NCI-H1048 (cell line): ENCODE results near the gene TMEM45B.
A peak's percentile ranks its signal among the peaks of the same experiment; 100 is the strongest.
"Not testable (repeated sequence)": the region's sequence is repeated elsewhere in the genome, so short reads cannot be mapped to it uniquely, and the experiment has no call there.

Experiments
- DNase-seq: peaks from one replicate; lab custom pipeline; 2025; lab: John Stamatoyannopoulos, UW

Gene TMEM45B

GRCh38 chr11:129852125-129852740 lies 36.6 kb downstream of the TMEM45B start:
- DNase-seq: no peak

GRCh38 chr11:129853518-129854231 lies 38.0 kb downstream of the TMEM45B start:
- peak; percentile 8 for DNase-seq

DNA sequence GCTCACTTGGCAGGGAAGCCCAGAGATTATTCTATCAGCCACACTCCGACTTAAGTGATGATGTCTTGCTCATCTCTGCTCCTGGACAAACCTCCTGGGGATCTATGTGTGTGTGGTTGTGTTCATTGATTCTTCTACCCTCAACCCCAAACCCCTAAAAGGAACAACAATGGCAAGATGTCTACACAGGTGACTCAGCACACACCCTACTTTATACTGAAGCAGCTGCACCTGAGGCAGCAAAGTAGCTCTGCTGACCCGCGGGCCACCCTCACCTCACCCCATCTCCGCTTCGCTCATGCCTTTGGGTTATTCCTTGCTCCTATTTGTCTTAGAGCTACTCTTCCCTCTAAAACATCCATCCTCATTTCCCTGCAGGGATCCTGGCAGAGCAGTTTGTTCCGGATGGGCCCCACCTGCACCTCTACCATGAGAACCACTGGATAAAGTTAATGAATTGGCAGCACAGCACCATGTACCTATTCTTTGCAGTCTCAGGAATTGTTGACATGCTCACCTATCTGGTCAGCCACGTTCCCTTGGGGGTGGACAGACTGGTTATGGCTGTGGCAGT lies 38.7 kb downstream of the TMEM45B start:
- no peak for DNase-seq

DNA sequence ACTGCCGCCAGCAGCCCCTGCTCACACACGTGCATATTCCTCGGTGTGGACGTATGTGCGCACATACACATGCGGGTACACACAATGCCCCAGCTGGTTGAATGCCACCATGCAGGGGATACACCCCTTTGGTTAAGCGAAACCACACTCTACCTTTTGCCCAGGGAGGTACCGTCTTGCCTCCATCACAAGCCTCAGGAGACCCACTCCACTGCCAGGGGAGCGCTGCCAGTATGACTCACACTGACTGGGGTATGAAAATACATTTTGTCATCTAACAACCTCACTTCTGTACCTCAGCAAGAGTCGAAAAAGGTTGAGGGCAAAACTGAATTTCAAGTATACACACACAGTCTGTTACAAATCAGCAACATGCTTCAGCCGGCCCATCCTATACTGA lies 39.4 kb downstream of the TMEM45B start:
- no peak for DNase-seq

GRCh38 chr11:129856036-129856435 lies 40.4 kb downstream of the TMEM45B start:
- DNase-seq: no peak

- DNase-seq: peak; percentile 69
Measured at GRCh38 chr11:129861702-129862522, 46.3 kb downstream of the TMEM45B start.

DNA sequence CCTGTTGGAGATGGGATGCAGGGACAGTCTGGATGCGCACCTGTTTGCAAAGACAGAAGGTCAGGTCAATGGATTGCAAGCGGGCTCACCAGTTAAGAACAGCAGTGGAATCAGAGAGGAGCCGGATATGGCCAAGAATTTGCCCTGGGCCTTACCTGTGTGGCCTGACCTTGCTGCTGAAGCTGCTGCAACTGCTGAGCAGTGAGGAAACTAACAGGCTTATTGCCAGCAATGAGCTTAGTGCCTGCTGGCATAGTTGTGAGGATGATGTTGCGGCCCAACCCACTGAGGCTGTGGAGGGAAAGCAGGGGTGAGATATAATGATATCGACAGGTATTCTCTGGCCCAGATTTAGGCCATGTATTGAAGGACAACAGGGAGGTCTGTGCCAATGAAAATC lies 49.2 kb downstream of the TMEM45B start:
- DNase-seq: no peak

DNA sequence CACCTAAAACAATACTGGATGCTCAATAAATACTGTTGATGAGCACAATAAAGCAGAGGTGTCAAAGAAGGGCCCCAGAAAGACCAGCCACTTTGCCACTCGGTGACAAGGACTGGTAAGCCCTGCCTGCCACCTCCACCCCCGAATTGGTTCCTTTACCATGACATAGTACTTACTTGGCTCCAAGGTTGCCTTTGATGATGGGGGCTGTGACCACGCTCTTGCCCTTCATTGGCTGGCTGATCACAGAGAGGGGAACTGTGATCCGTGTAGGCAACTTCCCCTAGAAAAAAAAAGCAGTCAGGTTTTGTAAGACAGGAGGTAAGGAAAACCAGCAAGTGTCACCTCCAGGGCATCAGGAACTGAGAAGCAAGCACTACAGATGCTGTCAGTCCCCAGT lies 50.1 kb downstream of the TMEM45B start:
- no peak for DNase-seq

DNA sequence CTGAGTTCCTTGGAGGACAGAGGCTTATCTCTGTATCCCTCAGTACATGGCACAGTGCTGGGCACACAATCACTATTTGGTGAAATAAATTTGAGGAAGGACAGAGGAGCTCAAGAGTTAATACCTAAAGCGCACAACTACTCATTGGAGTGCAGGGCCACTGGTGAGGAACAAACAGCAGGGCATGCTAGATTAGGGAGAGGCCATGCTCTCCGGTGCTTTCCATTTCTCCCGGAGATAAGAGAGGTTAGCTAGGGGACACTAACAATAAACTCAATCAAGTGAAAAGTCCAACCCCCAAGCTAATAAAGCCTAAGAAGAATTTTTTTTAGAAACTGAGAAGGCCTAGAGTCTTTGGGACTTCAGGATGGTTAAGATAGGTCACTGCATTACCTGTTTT lies 50.7 kb downstream of the TMEM45B start:
- no peak for DNase-seq

DNA sequence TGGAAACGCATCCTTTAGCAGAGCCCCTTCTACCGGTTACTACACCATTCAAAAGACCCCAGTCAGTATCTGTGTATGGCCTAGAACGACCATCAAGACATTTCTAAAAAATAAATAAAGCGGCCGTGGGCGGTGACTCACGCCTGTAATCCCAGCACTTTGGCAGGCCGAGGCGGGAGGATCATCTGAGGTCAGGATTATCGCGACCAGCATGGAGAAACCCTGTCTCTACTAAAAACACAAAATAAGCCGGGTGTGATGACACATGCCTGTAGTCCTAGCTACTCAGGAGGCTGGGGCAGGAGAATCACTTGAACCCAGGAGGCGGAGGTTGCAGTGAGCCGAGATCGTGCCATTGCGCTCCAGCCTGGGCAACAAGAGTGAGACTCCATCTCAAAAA lies 53.0 kb downstream of the TMEM45B start:
- not testable (repeated sequence) for DNase-seq

GRCh38 chr11:129871914-129872313 lies 56.3 kb downstream of the TMEM45B start:
- DNase-seq: no peak

- no peak for DNase-seq
Measured at GRCh38 chr11:129880311-129880710, 64.7 kb downstream of the TMEM45B start.

DNA sequence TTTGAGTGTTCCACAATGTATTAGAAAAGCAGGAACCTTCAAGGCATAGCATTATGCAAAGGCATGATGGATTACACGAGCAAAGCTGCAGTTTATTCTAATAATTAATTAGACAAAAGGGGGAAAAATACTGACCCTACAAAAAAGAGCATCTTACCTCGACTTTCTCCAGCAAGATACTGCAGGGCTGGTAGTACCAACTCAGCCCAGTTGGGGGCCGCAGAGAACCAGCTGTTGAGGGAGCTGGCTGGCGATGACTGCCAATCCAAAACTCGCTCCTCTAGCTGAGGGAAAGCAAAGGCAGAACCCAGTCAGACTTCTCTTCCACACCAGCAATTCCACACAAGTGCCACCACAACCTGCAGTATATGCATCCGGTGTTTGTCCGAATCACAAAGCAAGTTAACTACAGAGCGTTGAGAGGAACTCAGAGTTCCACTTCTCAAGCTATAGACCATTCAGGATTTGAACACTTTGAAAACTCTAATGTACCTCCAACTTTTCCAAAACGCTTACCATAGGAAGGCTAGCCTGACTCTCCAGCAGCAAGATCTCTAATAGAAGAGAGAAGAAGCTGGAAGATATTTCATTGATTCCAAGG lies 66.0 kb downstream of the TMEM45B start:
- DNase-seq: no peak

- no peak for DNase-seq
Measured at GRCh38 chr11:129884581-129884980, 68.9 kb downstream of the TMEM45B start.

DNA sequence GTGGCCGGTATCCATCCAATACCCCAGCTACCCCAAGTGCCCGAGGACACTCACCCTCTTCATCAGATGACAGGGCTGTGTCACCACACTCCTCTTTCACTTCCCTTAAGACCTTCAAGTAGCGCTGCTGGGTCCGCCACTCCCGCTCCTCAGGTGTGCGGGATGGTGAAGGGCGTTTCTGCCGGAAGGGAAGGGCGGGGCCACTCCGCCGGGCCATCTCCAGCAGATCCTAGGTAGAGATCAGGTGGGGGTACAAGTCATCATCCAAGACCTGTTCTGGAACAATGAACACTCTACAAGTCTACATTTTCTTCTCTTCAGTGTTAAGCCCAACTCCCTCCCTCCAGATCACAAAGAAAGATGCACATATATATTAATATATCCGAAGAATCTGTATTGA lies 69.7 kb downstream of the TMEM45B start:
- no peak for DNase-seq

- DNase-seq: no peak
Measured at GRCh38 chr11:129888451-129888850, 72.8 kb downstream of the TMEM45B start.

DNA sequence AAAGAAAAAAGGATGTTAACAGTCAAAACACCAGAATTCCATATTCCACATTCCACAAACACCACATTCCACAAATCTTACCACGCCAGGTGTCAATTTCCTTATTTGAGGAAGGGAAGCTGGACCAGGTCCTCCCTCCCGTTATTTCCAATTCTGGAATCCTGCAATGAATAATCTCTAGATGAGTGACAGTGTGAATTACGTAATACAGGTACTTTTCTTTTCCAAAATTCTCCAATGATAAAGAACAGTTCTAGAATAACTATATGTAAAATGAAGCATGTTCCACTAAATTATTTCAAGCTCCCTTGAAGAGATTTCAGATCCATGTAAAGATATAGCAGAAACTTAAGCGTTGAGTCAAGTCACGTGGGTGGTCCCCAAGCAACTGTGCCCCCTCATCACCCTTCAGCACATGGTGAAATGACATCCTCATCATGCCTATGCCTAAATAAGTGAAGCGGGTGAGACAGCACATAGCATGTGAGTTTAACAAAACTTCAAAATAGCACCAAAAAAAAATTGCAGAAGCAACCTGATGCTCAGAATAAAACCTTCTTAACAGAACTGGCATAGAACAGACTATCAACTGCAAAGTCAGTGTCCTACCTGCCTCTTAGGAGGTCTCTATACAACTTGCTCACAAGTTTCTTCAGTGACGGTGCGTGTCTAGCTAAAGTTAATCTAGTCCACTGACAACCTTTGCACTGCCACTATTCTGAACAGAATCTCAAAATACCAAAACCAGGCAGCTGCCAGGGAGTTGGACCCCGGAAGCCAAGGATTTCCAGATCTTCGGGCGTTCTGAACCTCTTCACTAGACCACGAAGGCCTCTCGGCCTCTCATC lies 78.9 kb downstream of the TMEM45B start:
- DNase-seq: no peak

DNA sequence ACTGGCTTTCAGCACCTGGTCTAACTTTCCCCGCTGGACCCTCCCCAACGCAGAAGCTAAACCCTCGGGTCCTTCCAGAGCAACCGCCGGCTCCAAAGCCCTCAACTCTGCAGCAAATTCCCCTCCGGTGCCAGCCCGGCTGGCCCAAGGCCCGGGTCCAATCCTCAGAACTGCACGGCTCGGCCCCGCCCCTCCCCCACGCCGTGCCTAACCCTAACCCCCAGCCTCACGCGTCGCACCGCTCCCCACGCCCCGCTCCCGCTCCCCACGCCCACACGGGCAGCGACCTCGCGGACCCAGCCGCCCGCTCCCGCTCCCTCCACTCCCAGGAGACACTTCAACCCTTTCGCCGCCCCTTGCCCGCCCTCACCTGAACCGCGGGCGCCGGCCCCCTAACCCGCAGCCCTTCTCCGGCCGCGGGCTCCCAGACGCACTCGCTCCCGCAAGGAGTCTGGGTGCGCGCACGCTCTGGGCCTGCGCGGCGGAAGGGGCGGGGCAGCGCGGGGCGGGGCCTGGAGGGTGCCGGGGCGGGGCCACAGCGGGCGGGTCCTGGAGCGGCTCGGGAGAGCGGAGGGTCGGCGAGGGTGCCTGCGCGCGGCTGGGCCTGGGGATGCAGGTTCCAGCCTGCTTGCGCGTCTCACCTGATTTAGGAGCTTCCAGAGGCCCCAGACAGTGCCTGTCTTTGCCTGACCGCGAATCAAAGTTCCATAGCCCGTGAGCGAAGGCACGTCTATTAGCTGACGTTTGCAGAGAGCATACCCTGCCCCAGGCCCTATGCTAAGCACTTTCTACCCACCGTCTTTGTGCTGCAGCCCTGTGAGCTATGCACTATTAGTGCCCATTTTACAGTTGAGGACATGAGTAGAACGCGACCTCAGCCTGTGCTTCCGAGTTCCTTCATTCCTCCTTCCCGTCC lies 79.7 kb downstream of the TMEM45B start, which contains the start of gene NFRKB:
NFRKB (minus strand) TSS at position 453 of the 916 bp plus-strand sequence. CDS start 2,729 bp downstream, outside the sequence.
- DNase-seq: peak; percentile 41

- no peak for DNase-seq
Measured at GRCh38 chr11:129896062-129896461, 80.4 kb downstream of the TMEM45B start.

GRCh38 chr11:129905402-129905801 lies 89.8 kb downstream of the TMEM45B start:
- no peak for DNase-seq
